ENCODE measurements around the gene C6orf47.

GRCh38 chr6:31655349-31656237 is 5.0 kb downstream of the C6orf47 start, which contains the start of gene APOM:
- no peak for TF ChIP-seq RFX5 (IDR thresholded peaks at IDR 0.05; ENCODE audit: low read length)
- TF ChIP-seq CTCF (IDR thresholded peaks at IDR 0.05): no peak
- TF ChIP-seq MAX (IDR thresholded peaks at IDR 0.05; ENCODE audit: low read depth): no peak
- no peak for TF ChIP-seq MXI1 (IDR thresholded peaks at IDR 0.05; ENCODE audit: low read depth, low read length)
